Muscle of leg (tissue), 11 donors: ENCODE measurements around the gene MFAP2. TPM values are rescaled to one million over a fixed set of nuclear protein-coding genes. Genes with fewer than 3 reads are reported as not detected.
"Not testable (repeated sequence)": the region's sequence is repeated elsewhere in the genome, so short reads cannot be mapped to it uniquely, and the experiment has no call there.

ENCODE experiments used
- DNase-seq: peaks from one replicate; pipeline ENCODE4 v3.0.0; 2013
- H3K27ac ChIP-seq: one replicate; pipeline ENCODE4 v1.5.1; 2013; ENCODE audit warnings: mild to moderate bottlenecking, low read length, control low read depth
- H3K27me3 ChIP-seq: one replicate; pipeline ENCODE4 v1.6.1; 2013; ENCODE audit warnings: low read length; ENCODE audit not compliant: control insufficient read depth, insufficient read depth
- H3K36me3 ChIP-seq: one replicate; pipeline ENCODE4 v1.6.1; 2013; ENCODE audit warnings: low read length; ENCODE audit not compliant: control insufficient read depth, insufficient read depth
- H3K4me1 ChIP-seq: one replicate; pipeline ENCODE4 v1.6.1; 2013; ENCODE audit warnings: low read length; ENCODE audit not compliant: control insufficient read depth, insufficient read depth
- H3K4me3 ChIP-seq: one replicate; pipeline ENCODE4 v1.5.1; 2013; ENCODE audit warnings: low read length, control low read depth
- H3K9me3 ChIP-seq: replicated peaks from 2 replicates; pipeline ENCODE4 v1.6.1; 2013; ENCODE audit warnings: low read depth, low read length; ENCODE audit not compliant: control insufficient read depth
- WGBS: methylation state at CpG from one replicate; pipeline ENCODE4 v1.1.5; 2013; ENCODE audit warnings: missing lambda C conversion rate; ENCODE audit not compliant: insufficient coverage; 5-methylcytosine and 5-hydroxymethylcytosine counted together
- polyA plus RNA-seq, 8 donors: library from polyadenylated mRNA; unstranded; fragments of 120-200 nt; gene quantifications; one replicate each; pipeline versions ENCODE4 v1.2.1 to v1.2.3, GENCODE V29; 2013; ENCODE audit warnings: inconsistent platforms in 1 of 8, low replicate concordance in 1 of 8; ENCODE audit not compliant: insufficient read length in 8 of 8, insufficient read depth in 1 of 8
- total RNA-seq: library from RNA; stranded (reverse); fragments of 120-200 nt; gene quantifications from one replicate; pipeline ENCODE4 v1.2.4, GENCODE V29; 2013

The MFAP2 gene
- total and polyA plus RNA-seq, 9 donors = 50.1 to 150 (median 111) TPM

- Histone ChIP-seq H3K27ac (no peak overlapping the region), H3K4me3 (no peak overlapping the region), H3K36me3 (peaks cover 26% of the 10 kb centered on the region), H3K27me3 (no peaks in the 10 kb centered on the region), H3K9me3 (no peaks in the 10 kb centered on the region), H3K4me1 (peaks cover 41% of the 10 kb centered on the region)
- 25% methylated on average over 1 of the region's 7 CpGs for WGBS
- peak; percentile 82 for DNase-seq
Measured at GRCh38 chr1:16967095-16967575, 13.3 kb downstream of the MFAP2 start.

DNA sequence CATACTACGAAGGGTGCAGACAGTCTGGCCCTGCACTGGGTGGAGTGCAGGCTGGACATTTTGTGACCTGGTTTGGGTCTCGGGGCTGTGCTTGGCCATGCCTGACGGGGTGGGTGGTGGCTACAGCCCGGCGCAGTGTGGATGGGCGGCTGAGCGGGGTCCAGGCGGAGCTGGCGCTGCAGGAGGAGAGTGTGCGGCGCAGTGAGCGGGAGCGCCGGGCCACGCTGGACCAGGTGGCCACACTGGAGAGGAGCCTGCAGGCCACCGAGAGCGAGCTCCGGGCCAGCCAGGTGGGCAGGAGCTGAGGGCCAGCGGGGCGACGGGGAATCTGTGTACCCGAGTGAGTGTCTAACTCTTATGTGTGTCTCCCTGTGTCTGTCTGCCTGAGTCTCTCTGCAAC is 14.1 kb downstream of the MFAP2 start:
- H3K36me3 ChIP-seq = peaks cover 25% of the 10 kb centered on the region

DNA sequence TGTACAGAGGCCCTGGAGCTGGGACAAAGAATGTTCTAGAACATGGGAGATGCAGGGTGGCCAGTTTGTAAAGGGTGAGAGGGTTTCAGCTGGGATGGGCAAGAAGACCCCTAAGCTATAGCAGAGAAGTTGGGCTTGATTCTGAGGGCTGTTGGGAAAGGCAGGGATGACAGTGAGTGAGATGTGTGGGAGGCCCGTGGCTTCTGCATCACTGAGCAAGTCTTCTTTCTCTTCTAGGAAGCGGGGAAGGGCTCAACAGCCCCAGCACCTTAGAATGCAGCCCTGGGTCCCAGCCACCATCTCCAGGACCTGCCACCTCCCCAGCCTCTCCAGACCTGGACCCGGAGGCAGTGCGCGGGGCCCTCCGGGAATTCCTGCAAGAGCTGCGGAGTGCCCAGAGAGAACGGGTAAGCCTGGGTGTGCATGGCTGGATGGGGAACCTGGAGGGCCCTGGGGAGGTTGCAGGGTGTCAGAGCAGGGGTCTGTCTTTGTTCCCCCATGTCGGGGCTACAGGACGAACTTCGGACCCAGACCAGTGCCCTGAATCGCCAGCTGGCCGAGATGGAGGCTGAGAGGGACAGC is 14.8 kb downstream of the MFAP2 start:
- peaks cover 33% of the 10 kb centered on the region for H3K4me1 ChIP-seq
- no peaks in the 10 kb centered on the region for H3K27me3 ChIP-seq
- no peak overlapping the region for H3K27ac ChIP-seq
- H3K36me3 ChIP-seq = peaks cover 23% of the 10 kb centered on the region
- 88% methylated on average over 11 of the region's 13 CpGs for WGBS
- no peak for DNase-seq
- H3K4me3 ChIP-seq = no peak overlapping the region
- H3K9me3 ChIP-seq = no peaks in the 10 kb centered on the region

More for the DNA sequence above, 14.1 kb downstream of the MFAP2 start:
- no peak overlapping the region for H3K4me3 ChIP-seq
- WGBS = 94% methylated on average over 22 of the region's 22 CpGs
- no peaks in the 10 kb centered on the region for H3K9me3 ChIP-seq
- peaks cover 36% of the 10 kb centered on the region for H3K4me1 ChIP-seq
- H3K27ac ChIP-seq = no peak overlapping the region
- no peaks in the 10 kb centered on the region for H3K27me3 ChIP-seq
- no peak for DNase-seq

- H3K27ac ChIP-seq, DNase-seq, H3K27me3 ChIP-seq, H3K9me3 ChIP-seq, H3K4me3 ChIP-seq: not testable (repeated sequence)
- Histone ChIP-seq H3K4me1 (peaks cover 28% of the 10 kb centered on the region), H3K36me3 (peaks cover 19% of the 10 kb centered on the region)
- WGBS = 100% methylated on average over 1 of the region's 4 CpGs
Measured at GRCh38 chr1:16964169-16964568, 16.3 kb downstream of the MFAP2 start.

DNA sequence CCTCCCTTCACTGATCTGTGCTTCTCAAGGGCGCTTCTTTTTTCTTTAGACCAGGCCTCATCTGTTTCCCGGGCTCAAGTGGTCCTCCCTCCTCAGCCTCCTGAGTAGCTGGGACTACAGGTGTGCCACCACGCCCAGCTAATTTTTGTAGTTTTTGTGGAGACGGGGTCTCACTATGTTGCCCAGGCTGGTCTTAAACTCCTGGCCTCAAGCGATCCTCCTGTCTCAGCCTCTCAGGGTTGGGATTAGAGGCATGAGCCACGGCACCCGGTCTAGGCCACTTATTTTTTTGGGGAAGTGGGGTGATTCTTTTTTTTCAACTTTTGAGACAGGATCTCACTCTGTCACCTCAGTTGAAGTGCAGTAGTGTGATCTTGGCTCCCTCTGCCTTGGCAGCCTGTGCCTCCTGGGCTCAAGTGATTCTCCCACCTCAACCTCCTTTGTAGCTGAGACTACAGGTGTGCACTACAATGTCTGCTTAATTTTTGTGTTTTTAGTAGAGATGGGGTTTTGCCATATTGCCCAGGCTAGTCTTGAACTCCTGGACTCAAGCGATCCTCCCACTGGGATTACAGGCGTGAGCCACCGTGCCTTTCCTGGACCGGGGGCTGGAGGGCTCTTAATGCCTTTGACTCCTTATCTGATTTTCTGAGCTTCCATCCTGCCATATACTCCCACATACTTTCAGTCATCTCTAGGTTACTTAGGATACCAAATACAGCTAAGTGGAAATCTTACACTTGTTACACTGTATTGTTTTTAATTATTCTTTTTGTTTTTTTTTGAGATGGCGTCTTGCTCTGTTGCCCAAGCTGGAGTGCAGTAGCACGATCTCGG is 18.9 kb downstream of the MFAP2 start:
- peaks cover 12% of the 10 kb centered on the region for H3K4me1 ChIP-seq
- peak overlapping the region; percentile 39 for H3K4me3 ChIP-seq
- H3K36me3 ChIP-seq = peaks cover 11% of the 10 kb centered on the region
- no peaks in the 10 kb centered on the region for H3K27me3 ChIP-seq
- no peak for DNase-seq
- H3K9me3 ChIP-seq = no peaks in the 10 kb centered on the region
- 83% methylated on average over 8 of the region's 14 CpGs for WGBS
- no peak overlapping the region for H3K27ac ChIP-seq

DNA sequence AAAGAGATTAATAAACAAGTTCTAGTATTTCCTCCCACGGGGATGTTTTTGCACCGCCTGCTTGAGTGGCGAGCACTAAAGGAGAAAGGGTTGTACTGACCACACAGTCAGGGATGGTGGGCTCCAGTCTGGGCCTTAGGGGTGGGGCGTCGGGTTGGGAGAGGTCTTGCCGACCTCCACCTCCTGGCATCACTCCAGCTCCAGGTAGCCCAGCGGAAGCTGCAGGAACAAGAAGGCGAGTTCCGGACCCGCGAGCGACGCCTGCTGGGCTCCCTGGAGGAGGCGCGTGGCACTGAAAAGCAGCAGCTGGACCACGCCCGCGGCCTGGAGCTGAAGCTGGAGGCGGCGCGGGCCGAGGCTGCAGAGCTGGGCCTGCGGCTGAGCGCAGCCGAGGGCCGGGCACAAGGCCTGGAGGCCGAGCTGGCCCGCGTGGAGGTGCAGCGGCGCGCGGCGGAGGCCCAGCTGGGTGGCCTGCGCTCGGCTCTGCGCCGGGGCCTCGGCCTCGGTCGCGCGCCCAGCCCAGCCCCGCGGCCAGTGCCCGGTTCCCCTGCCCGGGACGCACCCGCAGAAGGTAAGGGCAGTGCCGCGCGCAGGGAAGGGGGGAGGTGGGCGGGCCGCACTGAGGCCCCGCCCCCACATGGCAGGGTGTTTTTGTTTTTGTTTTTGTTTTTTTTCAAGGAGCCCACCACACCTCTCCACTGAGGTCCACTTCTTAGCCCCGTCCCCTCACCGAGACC is 19.7 kb downstream of the MFAP2 start:
- Histone ChIP-seq H3K27ac (peak overlapping the region; percentile 55), H3K4me3 (peak overlapping the region; percentile 39), H3K36me3 (peaks cover 10% of the 10 kb centered on the region), H3K4me1 (peaks cover 10% of the 10 kb centered on the region), H3K27me3 (no peaks in the 10 kb centered on the region), H3K9me3 (no peaks in the 10 kb centered on the region)
- peak; percentile 88 for DNase-seq
- WGBS = 2% methylated on average over 46 of the region's 57 CpGs

- Histone ChIP-seq H3K27ac (no peak overlapping the region), H3K4me1 (peaks cover 10% of the 10 kb centered on the region), H3K9me3 (no peaks in the 10 kb centered on the region), H3K36me3 (peaks cover 14% of the 10 kb centered on the region), H3K4me3 (no peak overlapping the region), H3K27me3 (no peaks in the 10 kb centered on the region)
- 95% methylated on average over 11 of the region's 12 CpGs for WGBS
- DNase-seq = no peak
Measured at GRCh38 chr1:16958475-16958874, 21.9 kb downstream of the MFAP2 start.

- no peaks in the 10 kb centered on the region for H3K9me3 ChIP-seq
- WGBS = 100% methylated on average over 2 of the region's 8 CpGs
- no peak overlapping the region for H3K4me3 ChIP-seq
- peaks cover 14% of the 10 kb centered on the region for H3K36me3 ChIP-seq
- H3K27ac ChIP-seq = no peak overlapping the region
- peaks cover 10% of the 10 kb centered on the region for H3K4me1 ChIP-seq
- DNase-seq = no peak
- H3K27me3 ChIP-seq = no peaks in the 10 kb centered on the region
Measured at GRCh38 chr1:16957731-16958130, 22.7 kb downstream of the MFAP2 start.

DNA sequence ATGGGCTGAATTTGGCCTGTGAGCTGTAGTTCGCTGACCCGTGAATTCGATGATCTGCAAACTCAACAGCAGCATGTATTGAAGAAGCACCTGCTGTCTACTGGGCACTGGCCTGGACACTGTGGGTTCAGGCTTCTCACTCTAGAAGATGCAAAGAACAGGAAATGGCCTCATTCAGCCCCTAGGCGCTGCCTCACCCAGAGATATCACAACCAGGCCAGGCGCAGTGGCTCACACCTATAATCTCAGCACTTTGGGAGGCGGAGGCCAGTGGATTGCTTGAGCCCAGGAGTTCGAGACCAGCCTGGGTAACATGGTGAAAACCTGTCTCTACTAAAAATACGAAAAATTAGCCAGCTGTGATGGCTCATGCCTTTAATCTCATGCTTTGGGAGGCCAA is 23.6 kb downstream of the MFAP2 start:
- no peak overlapping the region for H3K4me3 ChIP-seq
- no peak overlapping the region for H3K27ac ChIP-seq
- WGBS = 81% methylated on average over 8 of the region's 8 CpGs
- no peaks in the 10 kb centered on the region for H3K27me3 ChIP-seq
- H3K36me3 ChIP-seq = peaks cover 14% of the 10 kb centered on the region
- no peak for DNase-seq
- peaks cover 12% of the 10 kb centered on the region for H3K4me1 ChIP-seq
- no peaks in the 10 kb centered on the region for H3K9me3 ChIP-seq

- DNase-seq = no peak
- Histone ChIP-seq H3K27me3 (no peaks in the 10 kb centered on the region), H3K27ac (no peak overlapping the region), H3K4me3 (no peak overlapping the region), H3K36me3 (peaks cover 14% of the 10 kb centered on the region), H3K9me3 (no peaks in the 10 kb centered on the region), H3K4me1 (peaks cover 3% of the 10 kb centered on the region)
- WGBS = 93% methylated on average over 20 of the region's 25 CpGs
Measured at GRCh38 chr1:16955186-16955585, 25.2 kb downstream of the MFAP2 start.
